ENCODE data around the gene UBXN11.

UBXN11 gene

GRCh38 chr1:26263212-26263611 is 43.2 kb downstream of the UBXN11 start:
- no peak for DNase-seq

- no peak for DNase-seq
These were observed 46.9 kb downstream of the UBXN11 start for GRCh38 chr1:26259578-26259977.

GRCh38 chr1:26259005-26259404 is 47.4 kb downstream of the UBXN11 start:
- DNase-seq, result no peak

GRCh38 chr1:26257222-26257621 is 49.2 kb downstream of the UBXN11 start:
- no peak for DNase-seq

GRCh38 chr1:26254404-26254803 is 52.0 kb downstream of the UBXN11 start:
- no peak for DNase-seq

GRCh38 chr1:26252718-26253117 is 53.7 kb downstream of the UBXN11 start:
- no peak for DNase-seq

- DNase-seq, result no peak
These were observed 66.5 kb downstream of the UBXN11 start for GRCh38 chr1:26239936-26240335.

GRCh38 chr1:26237230-26237966 is 69.0 kb downstream of the UBXN11 start:
- no peak for DNase-seq

- no peak for DNase-seq
These were observed 71.6 kb downstream of the UBXN11 start for GRCh38 chr1:26234644-26235370.

- peak; percentile 98 for DNase-seq
These were observed 72.4 kb downstream of the UBXN11 start, which contains the start of gene CEP85 for GRCh38 chr1:26233903-26234643. Gene CEP85, plus strand, starts transcription at chr1:26234200. Its CDS starts 5,584 bp downstream, at chr1:26239784.

Measured in GDM1 (cell line).